OCI-LY7 (cell line): Measurements from ENCODE around the gene DDX5. TPM values are rescaled to one million over a fixed set of nuclear protein-coding genes. Genes with fewer than 3 reads are reported as not detected.

Experiments used
- BruUV-seq: library from RNA; stranded (reverse); fragments of 400-500 nt; replicated peaks from 2 replicates; lab custom pipeline; 2021; lab: Mats Ljungman, UMichigan
- CTCF ChIA-PET: fragments of 300-600 bp; sonication (Branson Sonifier 250); formaldehyde crosslinking; loops from one replicate; lab custom pipeline; 2022; ENCODE audit warnings: antibody characterized with exemption; ENCODE audit not compliant: unreplicated experiment; lab: Charles Lee
- POLR2A ChIA-PET: fragments of 300-600 bp; sonication (Branson Sonifier 250); formaldehyde crosslinking; loops from one replicate; lab custom pipeline; 2022; ENCODE audit warnings: antibody characterized with exemption; lab: Charles Lee
- DNase-seq: peaks from one replicate; pipeline ENCODE4 v3.0.0-alpha.2; 2015; ENCODE audit warnings: low spot score
- H2AFZ ChIP-seq: fragments of 200-600 bp; sonication (generic), shearing (Covaris generic); 2 replicates; pipeline ENCODE4 v1.6.1; 2014; ENCODE audit warnings: mild to moderate bottlenecking, antibody characterized with exemption, low read length, moderate library complexity
- H3K27ac ChIP-seq: fragments of 200-600 bp; sonication (generic); 2 replicates; pipeline ENCODE4 v1.5.1; 2014; ENCODE audit warnings: mixed run types, low read depth, mild to moderate bottlenecking, moderate library complexity, low read length, inconsistent platforms; ENCODE audit not compliant: poor library complexity, severe bottlenecking
- H3K36me3 ChIP-seq: fragments of 200-600 bp; sonication (generic); 2 replicates; pipeline ENCODE4 v1.6.1; 2014; ENCODE audit warnings: mild to moderate bottlenecking, antibody characterized with exemption, low read length, moderate library complexity, mixed read lengths; ENCODE audit not compliant: insufficient read depth
- H3K4me1 ChIP-seq: fragments of 200-600 bp; sonication (generic); 2 replicates; pipeline ENCODE4 v1.5.1; 2014; ENCODE audit warnings: mild to moderate bottlenecking, low read length; ENCODE audit not compliant: insufficient read depth, poor library complexity, severe bottlenecking
- H3K4me2 ChIP-seq: fragments of 200-600 bp; sonication (generic); 2 replicates; pipeline ENCODE4 v1.6.1; 2014; ENCODE audit warnings: mild to moderate bottlenecking, low read length
- H3K4me3 ChIP-seq: fragments of 200-600 bp; sonication (generic); 2 replicates; pipeline ENCODE4 v1.5.1; 2014; ENCODE audit warnings: mild to moderate bottlenecking, low read depth, low read length; ENCODE audit not compliant: poor library complexity, severe bottlenecking
- H3K79me2 ChIP-seq: fragments of 200-600 bp; sonication (generic); 2 replicates; pipeline ENCODE4 v1.6.1; 2016; ENCODE audit warnings: low read depth, mild to moderate bottlenecking, low read length, moderate library complexity, mixed read lengths; ENCODE audit not compliant: insufficient read depth
- H3K9me2 ChIP-seq: fragments of 200-600 bp; sonication (generic); 2 replicates; pipeline ENCODE4 v1.6.1; 2016; ENCODE audit warnings: mild to moderate bottlenecking, low read length, mixed read lengths; ENCODE audit not compliant: insufficient read depth
- H3K9me3 ChIP-seq: fragments of 200-600 bp; sonication (generic); 2 replicates; pipeline ENCODE4 v1.6.1; 2014; ENCODE audit warnings: mild to moderate bottlenecking, mixed run types, low read length, mixed read lengths
- H4K20me1 ChIP-seq: fragments of 200-600 bp; sonication (generic); 2 replicates; pipeline ENCODE4 v1.6.1; 2014; ENCODE audit warnings: mild to moderate bottlenecking, antibody characterized with exemption, low read length, moderate library complexity, mixed read lengths; ENCODE audit not compliant: insufficient read depth
- EZH2phosphoT487 ChIP-seq: fragments of 200-600 bp; sonication (generic); IDR thresholded peaks from 2 replicates; pipeline ENCODE4 v1.6.1; 2018; ENCODE audit warnings: low read depth, borderline replicate concordance, mild to moderate bottlenecking, mixed run types, antibody characterized with exemption, low read length, moderate library complexity, mixed read lengths
- intact Hi-C: fragments of 100-400 bp; cut with micrococcal nuclease; formaldehyde crosslinking; loops from one replicate; pipeline ENCODE4 v1.10.0; 2022; ENCODE audit not compliant: unreplicated experiment
- total RNA-seq, 2 experiments: library from RNA; depleted of rRNA in 1 of 2; stranded (reverse); fragments of >200 nt in 1 of 2; shearing (Covaris generic) in 1 of 2; gene quantifications; 2 replicates each; pipeline ENCODE4 v1.2.3, GENCODE V29; 2014 to 2022
- TF ChIP-seq, protein P1 (sequence below): fragments of 200-600 bp; sonication (generic); conservative IDR thresholded peaks from 2 replicates; pipeline ENCODE4 v1.5.1; 2014; ENCODE audit warnings: mild to moderate bottlenecking, antibody characterized with exemption, low read length, moderate library complexity, mixed read lengths

DDX5 gene
- total RNA-seq, 2 experiments from 2014 or later, result 362 to 815 TPM

DNA sequence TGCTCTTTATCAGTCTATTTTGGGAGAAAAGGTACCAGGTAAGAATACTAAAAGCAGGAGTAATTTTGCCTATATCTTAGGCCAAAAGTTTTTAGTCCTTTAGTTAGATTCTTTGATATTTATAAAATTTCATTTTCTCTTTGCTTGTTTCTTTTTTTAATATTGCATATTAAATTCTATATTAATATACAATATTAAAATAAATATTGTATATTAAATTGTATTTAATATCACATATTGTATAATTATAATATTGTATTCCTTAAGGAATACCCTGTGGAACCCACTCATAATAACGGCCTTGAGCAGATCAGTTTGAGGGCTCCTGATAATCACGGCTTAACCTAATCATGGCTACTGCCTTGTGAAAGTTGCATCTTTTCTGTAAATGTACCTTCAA is 2.6 kb upstream of the DDX5 start:
- ChIA-PET CTCF (no interaction called here), POLR2A (interaction anchor here (0.5 to 0.6 kb wide), 2 partner anchors 52 to 110 kb away, joined by 3 read pairs; no protein-coding TSS in a partner anchor)
- DNase-seq, result no peak
- peaks cover 21% of the 10 kb centered on the region for H3K4me1 ChIP-seq
- H3K36me3 ChIP-seq, result peaks cover 79% of the 10 kb centered on the region
- TF ChIP-seq EZH2phosphoT487, result no peak
- TF ChIP-seq, protein P1, sequence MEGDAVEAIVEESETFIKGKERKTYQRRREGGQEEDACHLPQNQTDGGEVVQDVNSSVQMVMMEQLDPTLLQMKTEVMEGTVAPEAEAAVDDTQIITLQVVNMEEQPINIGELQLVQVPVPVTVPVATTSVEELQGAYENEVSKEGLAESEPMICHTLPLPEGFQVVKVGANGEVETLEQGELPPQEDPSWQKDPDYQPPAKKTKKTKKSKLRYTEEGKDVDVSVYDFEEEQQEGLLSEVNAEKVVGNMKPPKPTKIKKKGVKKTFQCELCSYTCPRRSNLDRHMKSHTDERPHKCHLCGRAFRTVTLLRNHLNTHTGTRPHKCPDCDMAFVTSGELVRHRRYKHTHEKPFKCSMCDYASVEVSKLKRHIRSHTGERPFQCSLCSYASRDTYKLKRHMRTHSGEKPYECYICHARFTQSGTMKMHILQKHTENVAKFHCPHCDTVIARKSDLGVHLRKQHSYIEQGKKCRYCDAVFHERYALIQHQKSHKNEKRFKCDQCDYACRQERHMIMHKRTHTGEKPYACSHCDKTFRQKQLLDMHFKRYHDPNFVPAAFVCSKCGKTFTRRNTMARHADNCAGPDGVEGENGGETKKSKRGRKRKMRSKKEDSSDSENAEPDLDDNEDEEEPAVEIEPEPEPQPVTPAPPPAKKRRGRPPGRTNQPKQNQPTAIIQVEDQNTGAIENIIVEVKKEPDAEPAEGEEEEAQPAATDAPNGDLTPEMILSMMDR, result no peak
- H3K4me2 ChIP-seq, result peak overlapping the region; percentile 96
- no peaks in the 10 kb centered on the region for H3K9me3 ChIP-seq
- H3K4me3 ChIP-seq, result peak overlapping the region; percentile 100
- intact Hi-C loops, result no loop called here
- no peaks in the 10 kb centered on the region for H3K9me2 ChIP-seq
- BruUV-seq, result no TSS peak
- H3K27ac ChIP-seq, result no peak overlapping the region
- H3K79me2 ChIP-seq, result peaks cover 71% of the 10 kb centered on the region
- no peak overlapping the region for H2AFZ ChIP-seq
- H4K20me1 ChIP-seq, result peaks cover 27% of the 10 kb centered on the region

DNA sequence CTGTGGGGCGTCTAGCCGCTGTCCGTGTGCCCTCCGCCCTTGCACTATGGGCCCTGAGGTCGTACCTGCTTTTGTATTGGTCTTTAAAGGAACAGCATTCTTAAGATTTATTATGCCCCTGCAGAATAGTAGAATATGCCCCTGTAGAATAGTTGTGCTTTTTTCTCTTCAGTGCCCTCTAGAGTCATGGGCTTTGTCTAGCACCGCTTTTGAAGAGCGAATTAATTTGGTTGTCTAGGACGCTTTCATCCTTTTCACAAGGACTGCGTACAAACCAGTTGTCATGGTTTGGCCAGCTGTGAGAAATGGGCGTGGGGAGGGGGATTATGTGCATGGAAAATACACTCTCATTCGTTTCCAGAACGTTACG is 1.3 kb upstream of the DDX5 start:
- peak overlapping the region; percentile 100 for H3K4me3 ChIP-seq
- H3K4me1 ChIP-seq, result peaks cover 29% of the 10 kb centered on the region
- TF ChIP-seq, protein P1, result peak; percentile 81
- TF ChIP-seq EZH2phosphoT487, result no peak
- ChIA-PET CTCF (no interaction called here), POLR2A (interaction anchor here (0.5 to 2.3 kb wide), 6 partner anchors 11 to 1628 kb away, joined by 3 to 11 read pairs (median 5); partner anchors contain the start of gene POLG2)
- H3K79me2 ChIP-seq, result peaks cover 78% of the 10 kb centered on the region
- peak; percentile 85 for DNase-seq
- BruUV-seq, result no TSS peak
- H3K4me2 ChIP-seq, result peak overlapping the region; percentile 96
- no peaks in the 10 kb centered on the region for H3K9me2 ChIP-seq
- intact Hi-C loops, result no loop called here
- H2AFZ ChIP-seq, result peak overlapping the region; percentile 71; the same call in 1 of the 2 replicates
- H3K36me3 ChIP-seq, result peaks cover 79% of the 10 kb centered on the region
- peak overlapping the region; percentile 90 for H3K27ac ChIP-seq
- H4K20me1 ChIP-seq, result peaks cover 40% of the 10 kb centered on the region
- H3K9me3 ChIP-seq, result no peaks in the 10 kb centered on the region
